NOMO-1 (cell line): Measurements from ENCODE around the gene FGR.
"Not testable (repeated sequence)": the region's sequence is repeated elsewhere in the genome, so short reads cannot be mapped to it uniquely, and the experiment has no call there.

Source experiments
- DNase-seq, 2 experiments: peaks; one replicate each; lab custom pipeline; 2025; ENCODE audit not compliant: unreplicated experiment in 2 of 2; lab: John Stamatoyannopoulos, UW

Gene FGR

DNA sequence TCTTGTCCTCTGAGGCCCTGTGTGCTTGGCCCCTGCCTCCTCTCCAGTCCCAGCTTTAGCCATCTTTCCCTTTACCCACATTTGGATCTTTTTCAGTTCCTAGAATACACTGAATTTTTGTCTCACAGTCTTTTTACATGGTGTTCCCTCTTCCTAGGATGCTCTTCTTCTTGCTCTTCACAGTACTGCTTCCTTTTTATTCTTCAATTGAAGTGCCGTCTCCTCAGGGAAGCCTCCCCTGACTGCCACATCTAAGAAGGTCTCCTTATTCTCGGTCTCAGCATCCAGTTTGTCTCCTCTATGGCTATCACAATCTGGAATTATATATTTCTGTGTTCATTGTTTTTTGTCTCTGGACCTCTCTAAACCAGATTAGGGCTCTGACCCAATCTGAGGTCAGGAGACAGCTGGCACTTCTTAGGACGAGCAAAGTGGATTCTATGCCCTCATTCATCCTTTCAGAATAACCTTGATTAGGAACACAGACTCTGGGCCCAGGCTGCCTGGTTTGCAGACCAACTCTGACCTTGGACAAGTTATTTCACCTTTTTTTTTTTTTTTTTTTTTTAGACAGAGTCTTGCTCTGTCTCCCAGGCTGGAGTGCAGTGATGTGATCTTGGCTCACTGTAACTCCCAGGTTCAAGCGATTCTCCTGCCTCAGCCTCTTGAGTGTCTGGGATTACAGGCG lies 3.2 kb upstream of the FGR start:
- no peak for DNase-seq

DNA sequence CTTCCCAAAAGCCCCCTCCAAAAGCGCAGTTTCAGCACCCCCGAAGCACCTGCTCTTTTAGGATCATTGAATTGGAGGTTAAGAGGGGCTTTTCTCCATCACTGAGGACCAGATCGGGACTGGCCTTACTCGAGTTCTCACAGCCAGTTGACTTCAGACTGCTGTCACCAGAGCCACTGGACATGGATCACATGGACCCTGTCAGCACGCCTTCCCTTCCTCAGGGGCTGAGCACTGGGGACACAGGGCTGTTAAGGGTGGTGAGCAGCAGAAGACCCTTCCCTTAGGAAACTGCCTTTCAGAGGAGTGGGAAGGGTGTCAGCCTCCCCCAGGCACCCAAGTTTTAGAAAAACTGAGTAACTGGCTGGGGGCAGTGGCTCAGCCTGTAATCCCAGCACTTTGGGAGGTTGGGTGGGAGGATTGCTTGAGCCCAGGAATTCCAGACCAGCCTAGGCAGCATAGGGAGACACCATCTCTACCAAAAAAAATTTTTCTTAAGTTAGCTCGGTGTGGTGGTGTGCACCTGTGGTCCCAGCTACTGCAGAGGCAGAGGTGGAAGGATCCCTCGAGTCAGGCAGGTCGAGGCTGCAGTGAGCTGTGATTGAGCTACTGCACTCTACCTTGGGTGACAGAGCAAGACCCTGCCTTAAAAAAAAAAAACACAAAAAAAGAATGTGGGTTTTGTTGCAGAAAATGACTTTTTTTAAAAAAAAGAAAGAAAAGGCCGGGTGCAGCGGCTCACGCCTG lies 584 bp upstream of the FGR start:
- no peak for DNase-seq

DNA sequence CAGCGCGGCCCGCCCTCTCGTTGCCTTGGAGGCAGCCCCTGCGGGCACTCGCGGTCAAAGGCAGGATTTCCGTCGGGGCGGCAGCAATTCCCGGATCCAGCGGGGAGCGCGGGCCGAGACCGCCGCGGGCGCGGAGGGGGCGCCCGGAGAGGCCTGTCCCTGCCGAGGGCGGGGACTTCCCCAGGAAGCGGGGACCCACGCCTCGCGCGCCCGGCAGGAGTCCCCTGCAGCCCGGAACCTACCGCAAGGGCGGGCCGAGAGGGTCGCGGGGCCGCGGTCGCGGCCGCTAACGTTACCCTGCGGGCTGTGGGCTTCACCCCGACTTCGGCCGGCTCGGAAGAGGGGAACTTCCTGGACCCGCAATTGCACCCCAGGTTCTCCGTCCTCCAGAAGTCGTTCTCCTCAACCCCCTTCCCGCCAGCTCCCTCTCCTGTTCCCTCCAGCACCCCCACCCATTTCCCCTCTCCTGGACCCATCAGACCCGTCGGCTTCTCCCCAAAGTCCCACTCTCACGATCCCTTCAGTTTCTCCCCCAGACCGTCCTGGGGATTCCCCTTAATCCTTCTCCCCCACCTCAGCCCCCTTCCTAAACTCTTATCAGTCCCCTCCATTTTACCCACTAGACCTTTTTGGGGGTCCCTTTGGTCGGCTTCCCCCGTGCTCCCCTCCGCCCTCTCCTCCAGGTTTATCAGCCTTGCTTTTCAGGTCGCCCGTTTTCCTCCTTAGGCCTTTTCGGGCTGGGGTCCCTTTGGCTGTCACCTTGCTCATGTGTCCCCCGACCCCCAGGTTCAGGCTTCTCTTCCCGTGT lies 604 bp downstream of the FGR start:
- DNase-seq, result no peak

- no peak for DNase-seq
Observed at GRCh38 chr1:27633640-27634176, 1.3 kb downstream of the FGR start.

DNA sequence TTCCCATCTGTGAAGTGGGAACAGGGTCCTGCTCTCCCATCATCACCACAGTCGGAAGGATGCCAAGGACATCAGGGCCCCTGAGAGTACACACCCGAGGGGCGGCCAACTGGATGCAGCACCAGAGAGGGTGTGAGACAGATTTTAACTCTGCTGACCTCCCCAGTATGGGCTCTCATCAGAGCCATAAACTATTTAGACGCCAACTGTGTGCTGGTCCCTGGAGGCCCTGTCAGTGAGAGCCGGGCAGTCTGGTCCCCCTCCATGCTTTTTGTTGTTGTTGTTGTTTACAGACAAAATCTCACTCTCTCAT lies 1.7 kb downstream of the FGR start:
- no peak for DNase-seq

DNA sequence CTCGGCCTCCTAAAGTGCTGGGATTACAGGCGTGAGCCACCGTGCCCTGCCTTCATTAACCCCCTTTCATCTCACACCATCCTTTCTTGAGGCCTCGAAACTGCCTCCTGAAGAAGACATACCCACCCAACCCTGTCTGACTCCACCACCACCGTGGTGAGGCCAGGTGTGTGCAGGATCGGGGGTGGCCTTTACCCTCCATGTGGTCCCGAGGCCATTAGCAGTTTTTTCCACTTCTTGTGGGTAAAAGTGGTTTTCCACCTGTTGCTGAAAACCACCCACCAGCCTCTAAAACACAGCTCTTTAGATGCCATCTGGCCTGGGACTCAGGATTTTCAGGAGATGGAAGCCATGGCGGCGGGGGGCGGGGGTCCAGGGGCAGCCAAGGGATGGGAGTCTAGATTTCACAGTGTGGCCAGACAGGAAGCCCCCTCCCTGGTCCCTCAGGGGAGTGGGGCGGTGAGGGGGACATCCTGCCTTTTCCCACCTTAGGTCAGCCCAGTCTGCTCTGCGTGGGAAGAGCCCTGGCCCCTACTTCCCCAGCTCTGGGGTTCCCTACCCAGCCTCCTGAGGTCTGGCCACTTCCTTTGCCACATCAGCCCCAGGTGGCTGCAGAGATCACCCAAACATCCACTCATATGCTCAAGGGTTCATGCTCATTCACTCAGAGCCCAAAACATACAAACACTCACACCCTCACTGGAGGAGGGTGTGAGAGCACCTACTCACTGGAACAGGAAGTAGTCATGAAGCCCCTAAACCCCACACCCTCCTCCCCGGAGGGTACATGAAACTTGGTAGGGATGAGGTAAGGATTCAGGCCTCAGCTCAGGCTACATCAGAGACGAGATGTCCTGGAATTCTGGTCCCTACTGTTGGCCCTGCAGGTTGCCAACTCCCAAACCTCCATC lies 2.3 kb downstream of the FGR start:
- DNase-seq, result no peak

GRCh38 chr1:27630859-27631491 lies 4.0 kb downstream of the FGR start:
- no peak for DNase-seq

- no peak for DNase-seq
Observed at GRCh38 chr1:27628712-27629111, 6.3 kb downstream of the FGR start.

DNA sequence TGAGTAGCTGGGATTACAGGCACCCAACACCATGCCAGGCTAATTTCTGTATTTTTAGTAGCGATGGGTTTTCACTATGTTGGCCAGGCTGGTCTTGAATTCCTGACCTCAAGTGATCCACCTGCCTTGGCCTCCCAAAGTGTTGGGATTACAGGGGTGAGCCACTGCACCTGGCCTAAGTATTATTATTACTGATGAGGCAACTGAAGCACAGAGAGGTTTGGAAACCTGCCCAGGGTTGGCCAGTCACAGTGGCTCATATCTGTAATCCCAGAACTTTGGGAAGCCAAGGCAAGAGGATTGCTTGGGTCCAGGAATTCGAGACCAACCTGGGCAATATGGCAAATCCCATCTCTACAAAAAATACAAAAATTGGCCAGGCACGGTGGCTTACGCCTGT lies 7.3 kb downstream of the FGR start:
- not testable (repeated sequence) for DNase-seq

GRCh38 chr1:27627061-27627460 lies 7.9 kb downstream of the FGR start:
- DNase-seq, result no peak

DNA sequence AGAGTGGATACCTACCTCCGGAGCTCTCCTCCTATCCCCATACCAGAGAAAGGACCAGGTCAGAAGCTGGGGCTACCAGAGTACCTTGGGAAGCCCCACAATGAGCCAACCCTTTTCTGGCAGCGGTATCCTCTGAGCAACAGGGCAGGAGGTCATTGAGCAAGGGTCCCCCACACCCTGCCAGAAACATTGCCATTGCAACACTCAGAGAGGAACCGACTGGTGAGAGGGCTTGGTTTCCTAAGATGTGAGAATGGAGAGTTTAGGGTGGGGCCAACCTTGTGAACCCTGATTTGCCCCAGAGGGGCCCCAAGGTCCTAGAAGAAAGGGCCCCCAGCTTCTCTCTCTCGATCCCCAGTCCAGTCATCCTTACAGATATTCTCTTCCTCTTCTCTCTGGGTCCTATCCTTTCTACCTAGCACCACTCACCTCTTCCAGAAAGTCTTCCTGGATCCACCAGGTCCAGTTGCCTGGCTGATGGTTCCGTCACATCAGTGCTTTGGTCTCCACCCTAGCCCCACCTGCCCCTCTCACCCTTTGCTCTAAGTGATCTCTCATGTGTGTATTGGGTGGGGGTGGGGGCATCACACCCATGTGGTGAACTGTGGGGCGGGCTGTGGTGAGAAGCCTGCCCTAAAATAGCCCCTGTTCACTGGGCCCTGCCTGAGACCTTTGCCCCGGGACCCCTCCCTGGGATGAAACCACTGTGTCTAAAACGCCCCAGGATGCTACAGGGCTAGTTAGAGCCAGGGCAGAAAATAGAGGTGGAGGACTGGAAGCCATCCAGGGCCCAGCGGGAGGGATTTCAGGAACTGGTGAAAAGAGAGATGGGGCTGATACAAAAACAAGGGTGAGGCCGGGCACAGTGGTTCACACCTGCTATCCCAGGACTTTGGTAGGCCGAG lies 8.7 kb downstream of the FGR start:
- peak; percentile 96 to 97 for DNase-seq

- DNase-seq, result no peak
Observed at GRCh38 chr1:27624467-27625178, 10.4 kb downstream of the FGR start.

- DNase-seq, result no peak
Observed at GRCh38 chr1:27623327-27624212, 11.4 kb downstream of the FGR start.

- DNase-seq, result no peak
Observed at GRCh38 chr1:27622828-27623227, 12.2 kb downstream of the FGR start.

DNA sequence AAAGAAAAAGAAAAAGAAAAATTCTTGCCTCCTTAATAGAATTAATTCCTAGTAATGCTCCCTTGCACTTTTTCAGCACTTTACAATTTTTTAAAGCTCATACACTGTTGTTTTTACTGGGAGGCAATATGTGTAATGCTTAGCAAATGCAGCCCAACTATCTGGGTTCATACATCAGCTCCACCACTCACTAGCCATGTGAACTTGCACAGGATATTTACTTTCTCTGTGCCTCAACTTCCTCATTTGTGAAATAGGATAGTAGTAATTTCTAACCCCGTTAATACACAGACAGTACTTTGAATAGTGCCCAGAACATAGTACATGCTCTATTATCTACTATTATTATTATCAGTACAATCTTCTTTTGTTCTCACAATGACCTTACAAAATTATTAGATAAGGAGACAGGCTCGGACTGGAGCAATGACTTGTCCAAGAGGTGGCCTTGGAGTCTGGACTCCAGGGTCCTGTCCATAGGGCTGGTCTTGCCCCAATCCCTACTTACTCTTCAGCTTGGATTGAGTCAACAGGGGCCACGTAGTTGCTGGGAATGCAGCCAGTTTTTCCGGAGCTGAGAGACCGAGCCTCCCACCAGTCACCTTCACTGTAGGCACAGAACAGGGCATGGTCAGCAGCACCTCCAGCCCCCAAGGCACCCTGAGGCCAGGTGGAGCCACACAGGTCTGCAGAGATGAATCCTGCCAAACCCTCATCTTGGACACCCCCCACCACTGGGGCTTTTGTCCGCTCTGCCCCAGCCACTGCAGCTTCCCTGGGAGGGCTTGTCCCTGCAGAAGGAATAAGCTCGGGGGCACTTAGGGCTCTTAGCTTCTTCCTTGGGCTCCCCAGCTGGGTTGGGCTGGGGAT lies 13.7 kb downstream of the FGR start:
- DNase-seq, result no peak

DNA sequence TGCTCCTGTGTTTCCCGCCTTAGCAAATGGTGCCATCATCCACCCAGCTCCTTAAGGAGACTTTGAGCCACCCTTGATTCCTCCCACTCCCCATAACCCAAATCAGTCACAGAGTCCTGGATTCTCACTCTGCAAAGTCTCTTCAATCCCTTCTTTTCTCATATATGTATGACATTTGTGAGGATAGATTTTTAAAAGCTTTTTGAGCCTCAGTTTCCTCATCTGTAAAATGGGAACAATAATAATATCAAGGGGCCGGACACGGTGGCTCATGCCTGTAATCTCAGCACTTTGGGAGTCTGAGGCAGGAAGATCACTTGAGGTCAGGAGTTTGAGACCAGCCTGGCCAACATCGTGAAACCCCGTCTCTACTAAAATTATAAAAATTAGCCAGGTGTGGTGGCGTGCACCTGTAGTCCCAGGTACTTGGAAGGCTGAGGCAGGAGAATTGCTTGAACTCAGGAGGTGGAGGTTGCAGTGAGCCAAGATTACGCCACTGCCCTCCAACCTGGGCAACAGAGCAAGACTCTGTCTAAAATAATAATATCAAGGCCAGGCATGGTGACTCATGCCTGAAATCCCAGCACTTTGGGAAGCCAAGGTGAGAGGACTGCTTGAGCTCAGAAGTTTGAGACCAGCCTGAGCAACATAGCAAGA lies 15.1 kb downstream of the FGR start:
- not testable (repeated sequence) for DNase-seq
